Left ventricle myocardium inferior (tissue), 1 donor: ENCODE data around the gene NUAK1. TPM values are rescaled to one million over a fixed set of nuclear protein-coding genes. Genes with fewer than 3 reads are reported as not detected.

ENCODE experiments used
- DNase-seq: peaks from one replicate; pipeline ENCODE4 v3.0.0-alpha.2; 2020
- H3K27ac ChIP-seq: fragments of 200-600 bp; replicated peaks from 2 replicates; pipeline ENCODE4 v1.8.0; 2021
- H3K27me3 ChIP-seq: fragments of 200-600 bp; 2 replicates; pipeline ENCODE4 v1.8.0; 2021; ENCODE audit warnings: low read depth
- H3K36me3 ChIP-seq: fragments of 200-600 bp; 2 replicates; pipeline ENCODE4 v1.8.0; 2021
- H3K4me1 ChIP-seq: fragments of 200-600 bp; 2 replicates; pipeline ENCODE4 v1.8.0; 2021
- H3K4me3 ChIP-seq: fragments of 200-600 bp; 2 replicates; pipeline ENCODE4 v1.8.0; 2021; ENCODE audit warnings: mild to moderate bottlenecking, moderate library complexity
- H3K9me3 ChIP-seq: fragments of 200-600 bp; replicated peaks from 2 replicates; pipeline ENCODE4 v1.8.0; 2021
- intact Hi-C: fragments of 100-400 bp; cut with micrococcal nuclease; formaldehyde crosslinking; loops from one replicate; pipeline ENCODE4 v1.11.0; 2022
- total RNA-seq: library from RNA; stranded (reverse); fragmentation: NEBNext Ultra II Directional; extraction: Animal tissue kit (Norgen Biotek cat#: 25700); gene quantifications from one replicate; pipeline ENCODE4 v1.2.1, GENCODE V29; 2021
- TF ChIP-seq, protein P1 (sequence below): fragments of 200-600 bp; IDR thresholded peaks from 2 replicates; pipeline ENCODE4 v1.8.0; 2021; ENCODE audit warnings: antibody characterized with exemption, mild to moderate bottlenecking, borderline replicate concordance
- donor health status: DM: no; HTN: yes; CAD: no; lungs with severe emphysema.

Gene NUAK1
- total RNA-seq, 1 donor from 2014 or later: 42.1 TPM

GRCh38 chr12:106013941-106014340, 124.8 kb downstream of the NUAK1 start:
- Histone ChIP-seq H3K4me3 (no peak overlapping the region), H3K27me3 (no peaks in the 10 kb centered on the region)
- intact Hi-C loops: no loop called here

More at GRCh38 chr12:106013941-106014340, 124.8 kb downstream of the NUAK1 start:
- Histone ChIP-seq H3K27ac (no peak overlapping the region), H3K36me3 (no peaks in the 10 kb centered on the region), H3K4me1 (no peaks in the 10 kb centered on the region), H3K9me3 (peaks cover 17% of the 10 kb centered on the region)
- no peak for DNase-seq
- TF ChIP-seq, protein P1, sequence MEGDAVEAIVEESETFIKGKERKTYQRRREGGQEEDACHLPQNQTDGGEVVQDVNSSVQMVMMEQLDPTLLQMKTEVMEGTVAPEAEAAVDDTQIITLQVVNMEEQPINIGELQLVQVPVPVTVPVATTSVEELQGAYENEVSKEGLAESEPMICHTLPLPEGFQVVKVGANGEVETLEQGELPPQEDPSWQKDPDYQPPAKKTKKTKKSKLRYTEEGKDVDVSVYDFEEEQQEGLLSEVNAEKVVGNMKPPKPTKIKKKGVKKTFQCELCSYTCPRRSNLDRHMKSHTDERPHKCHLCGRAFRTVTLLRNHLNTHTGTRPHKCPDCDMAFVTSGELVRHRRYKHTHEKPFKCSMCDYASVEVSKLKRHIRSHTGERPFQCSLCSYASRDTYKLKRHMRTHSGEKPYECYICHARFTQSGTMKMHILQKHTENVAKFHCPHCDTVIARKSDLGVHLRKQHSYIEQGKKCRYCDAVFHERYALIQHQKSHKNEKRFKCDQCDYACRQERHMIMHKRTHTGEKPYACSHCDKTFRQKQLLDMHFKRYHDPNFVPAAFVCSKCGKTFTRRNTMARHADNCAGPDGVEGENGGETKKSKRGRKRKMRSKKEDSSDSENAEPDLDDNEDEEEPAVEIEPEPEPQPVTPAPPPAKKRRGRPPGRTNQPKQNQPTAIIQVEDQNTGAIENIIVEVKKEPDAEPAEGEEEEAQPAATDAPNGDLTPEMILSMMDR: no peak

Other genes with a start within 250 kb of the NUAK1 start
- gene CKAP4, start 109.1 kb upstream of the NUAK1 start, total RNA-seq: 51.8 TPM
- gene TCP11L2, start 163.8 kb upstream of the NUAK1 start, total RNA-seq: 126 TPM
- gene POLR3B, start 218.8 kb upstream of the NUAK1 start, total RNA-seq: 8.5 TPM